ENCODE results near the gene WWC2.

GRCh38 chr4:183255487-183255886 lies 156.4 kb downstream of the WWC2 start:
- TF ChIP-seq CTCF (IDR thresholded peaks at IDR 0.05 in 4 of 5, conservative IDR thresholded peaks at IDR 0.05 in 1 of 5): no peak
- TF ChIP-seq POLR2A (IDR thresholded peaks at IDR 0.05): no peak

Measured in gastrocnemius medialis (tissue), 4 donors.